Measurements from ENCODE around the gene HNRNPL. TPM values are rescaled to one million over a fixed set of nuclear protein-coding genes. Genes with fewer than 3 reads are reported as not detected.

Gene HNRNPL
- total RNA-seq, 3 donors from 2014 or later (not counting 1 experiment from before 2014, with no cell fraction given), result 636 to 800 (median 702) TPM

GRCh38 chr19:38844093-38844686 is 5.6 kb downstream of the HNRNPL start:
- TF ChIP-seq CTCF (IDR thresholded peaks at IDR 0.05), result no peak
- peaks cover 34% of the 10 kb centered on the region for H3K36me3 Mint-ChIP-seq

DNA sequence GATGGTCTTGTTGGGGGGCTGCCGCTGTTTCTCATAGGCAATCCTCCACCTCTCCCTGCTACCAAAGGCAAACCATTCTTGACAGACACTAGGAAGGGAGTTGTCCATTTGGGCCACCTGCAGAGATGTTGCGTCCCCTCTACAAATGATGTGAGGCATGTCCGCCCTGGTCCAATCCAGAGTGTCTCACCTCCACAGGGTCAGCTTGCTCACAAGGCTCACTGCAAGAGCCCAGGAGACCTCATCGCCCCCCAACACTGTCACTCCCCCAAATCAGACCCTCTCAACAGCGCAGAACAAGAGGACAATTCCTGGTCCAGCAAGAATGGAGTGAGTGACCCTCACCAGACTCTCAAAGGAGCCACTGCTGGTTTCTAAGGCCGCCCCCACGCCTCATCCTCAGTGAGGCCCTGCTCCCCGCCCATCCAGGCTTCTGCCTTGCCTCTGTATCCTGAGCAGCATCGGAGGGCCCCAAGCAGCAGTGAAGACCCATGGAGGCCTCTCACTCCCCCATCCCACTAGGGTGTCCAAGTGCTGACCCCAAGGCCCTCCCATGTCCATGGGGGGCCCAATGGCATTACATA is 6.5 kb downstream of the HNRNPL start:
- Histone ChIP-seq H3K4me3 (ENCODE audit: low read length) (no peak overlapping the region), H3K27me3 (ENCODE audit: control insufficient read depth, insufficient read depth, low read length) (no peaks in the 10 kb centered on the region), H3K4me1 (ENCODE audit: control insufficient read depth, insufficient read depth, low read length) (peaks cover 63% of the 10 kb centered on the region), H3K27ac (ENCODE audit: low read length) (peak overlapping the region; percentile 42), H3K9me3 (ENCODE audit: control insufficient read depth, insufficient read depth, low read length) (no peaks in the 10 kb centered on the region), H3K36me3 (ENCODE audit: control insufficient read depth, insufficient read depth, low read length) (peaks cover 93% of the 10 kb centered on the region)
- Mint-ChIP-seq H3K9me3 (no peaks in the 10 kb centered on the region), H3K4me1 (peaks cover 61 to 80% of the 10 kb centered on the region in 2 donors), H3K4me3 (peak overlapping the region; percentile 78), H3K27ac (peak overlapping the region; percentile 67 to 99), H3K27me3 (ENCODE audit: low read depth in 2 of 2) (no peaks in the 10 kb centered on the region), H3K36me3 (peaks cover 34% of the 10 kb centered on the region)
- no peak for TF ChIP-seq CTCF (IDR thresholded peaks at IDR 0.05)
- intact Hi-C loops (cut with micrococcal nuclease), result no loop called here
- ATAC-seq (no peak), DNase-seq (no peak)
- 93% methylated on average over 9 of the region's 9 CpGs for WGBS (ENCODE audit: insufficient coverage)

More at GRCh38 chr19:38844093-38844686, 5.6 kb downstream of the HNRNPL start:
- intact Hi-C loops (cut with micrococcal nuclease), result no loop called here
- Mint-ChIP-seq H3K4me3 (peak overlapping the region; percentile 50), H3K27me3 (ENCODE audit: low read depth in 2 of 2) (no peaks in the 10 kb centered on the region), H3K9me3 (no peaks in the 10 kb centered on the region), H3K27ac (peak overlapping the region; percentile 71 to 99), H3K4me1 (peaks cover 70 to 84% of the 10 kb centered on the region in 2 donors)
- Histone ChIP-seq H3K27ac (ENCODE audit: low read length) (no peak overlapping the region), H3K4me3 (ENCODE audit: low read length) (no peak overlapping the region), H3K27me3 (ENCODE audit: control insufficient read depth, insufficient read depth, low read length) (no peaks in the 10 kb centered on the region), H3K36me3 (ENCODE audit: control insufficient read depth, insufficient read depth, low read length) (peaks cover 84% of the 10 kb centered on the region), H3K9me3 (ENCODE audit: control insufficient read depth, insufficient read depth, low read length) (no peaks in the 10 kb centered on the region), H3K4me1 (ENCODE audit: control insufficient read depth, insufficient read depth, low read length) (peaks cover 72% of the 10 kb centered on the region)
- DNase-seq, result no peak
- 88% methylated on average over 11 of the region's 11 CpGs for WGBS (ENCODE audit: insufficient coverage)
- no peak for ATAC-seq

DNA sequence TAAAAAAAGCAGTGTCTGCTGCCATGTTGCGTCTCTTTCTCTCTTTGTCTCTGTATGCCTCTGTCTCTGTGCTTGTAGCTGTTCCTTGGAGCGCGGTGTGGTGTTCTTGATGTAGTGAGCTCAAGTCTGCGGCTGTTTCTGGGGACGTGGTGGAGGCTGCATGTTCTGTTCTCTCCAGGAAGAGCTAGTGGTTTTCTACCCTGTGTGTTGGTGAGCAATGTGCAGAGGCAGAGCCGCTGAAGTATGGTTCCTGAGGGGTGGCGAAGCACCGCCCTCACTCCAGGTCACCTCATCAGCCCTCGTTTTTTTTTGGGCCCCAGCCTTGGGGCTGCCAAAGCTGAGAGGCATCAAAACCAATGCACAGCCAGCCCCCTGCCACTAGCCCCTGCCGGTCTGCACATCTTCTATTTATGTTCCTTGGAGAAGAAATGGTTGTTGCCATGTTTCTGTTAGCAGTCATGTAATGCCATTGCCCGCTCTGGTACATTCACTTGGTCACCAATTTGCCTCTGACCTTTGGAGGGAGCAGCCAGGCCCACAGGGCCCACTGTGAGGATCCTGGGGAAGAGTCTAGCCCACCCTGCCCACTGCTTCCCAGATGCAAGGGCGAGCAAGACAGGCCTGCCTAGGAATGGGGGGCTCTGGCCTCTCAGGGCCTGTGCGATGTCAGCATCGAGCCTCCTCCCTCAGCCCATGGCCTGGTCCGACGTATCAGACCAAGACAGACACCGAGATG is 7.2 kb downstream of the HNRNPL start:
- ATAC-seq (peak; percentile 71 to 75 (median 74)), DNase-seq (peak in 1 of 2 donors; percentile 83)
- no peaks in the 10 kb centered on the region for H3K9me3 Mint-ChIP-seq
- peak overlapping the region; percentile 78 for H3K4me3 Mint-ChIP-seq
- intact Hi-C loops (cut with micrococcal nuclease), result no loop called here
- H3K36me3 Mint-ChIP-seq, result peaks cover 34% of the 10 kb centered on the region
- H3K27ac ChIP-seq (ENCODE audit: low read length), result peak overlapping the region; percentile 42
- H3K27me3 Mint-ChIP-seq (ENCODE audit: low read depth in 2 of 2), result no peaks in the 10 kb centered on the region
- peaks cover 97% of the 10 kb centered on the region for H3K36me3 ChIP-seq (ENCODE audit: control insufficient read depth, insufficient read depth, low read length)
- H3K4me3 ChIP-seq (ENCODE audit: low read length), result no peak overlapping the region
- H3K27me3 ChIP-seq (ENCODE audit: control insufficient read depth, insufficient read depth, low read length), result no peaks in the 10 kb centered on the region
- peak overlapping the region; percentile 67 to 99 for H3K27ac Mint-ChIP-seq
- H3K9me3 ChIP-seq (ENCODE audit: control insufficient read depth, insufficient read depth, low read length), result no peaks in the 10 kb centered on the region
- H3K4me1 ChIP-seq (ENCODE audit: control insufficient read depth, insufficient read depth, low read length), result peaks cover 56% of the 10 kb centered on the region
- TF ChIP-seq CTCF (IDR thresholded peaks at IDR 0.05), result no peak
- 51% methylated on average over 17 of the region's 17 CpGs for WGBS (ENCODE audit: insufficient coverage)
- H3K4me1 Mint-ChIP-seq, result peaks cover 54 to 73% of the 10 kb centered on the region in 2 donors
